ENCODE measurements around the gene CORO2B.

The CORO2B gene

GRCh38 chr15:68765602-68766368, 187.0 kb downstream of the CORO2B start:
- DNase-seq (ENCODE audit: low read depth in 3 of 3, low spot score in 1 of 3): no peak

GRCh38 chr15:68767833-68768232, 189.0 kb downstream of the CORO2B start:
- no peak for DNase-seq (ENCODE audit: low read depth in 3 of 3, low spot score in 1 of 3)

DNA sequence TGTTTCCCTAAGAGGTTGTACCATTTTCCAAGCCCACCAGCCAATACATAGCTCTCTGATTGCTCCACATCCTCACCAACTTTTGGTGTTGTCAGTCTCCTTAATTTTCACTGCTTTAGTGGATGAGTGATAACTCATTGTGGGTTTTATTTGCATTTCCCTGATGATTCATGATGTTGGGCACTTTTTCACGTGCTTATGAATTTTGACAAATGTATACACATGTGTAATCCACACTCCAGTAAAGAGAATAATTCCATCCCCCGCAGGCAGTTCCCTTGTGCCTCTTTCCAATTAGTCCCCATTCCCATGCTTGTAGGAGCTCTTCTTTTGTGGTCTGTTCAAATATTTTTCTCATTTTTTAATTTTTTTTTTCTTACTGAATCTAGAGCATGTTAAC, 189.5 kb downstream of the CORO2B start:
- DNase-seq (ENCODE audit: low read depth in 3 of 3, low spot score in 1 of 3): no peak

GRCh38 chr15:68769702-68770101, 190.9 kb downstream of the CORO2B start:
- DNase-seq (ENCODE audit: low read depth in 3 of 3, low spot score in 1 of 3): no peak

DNA sequence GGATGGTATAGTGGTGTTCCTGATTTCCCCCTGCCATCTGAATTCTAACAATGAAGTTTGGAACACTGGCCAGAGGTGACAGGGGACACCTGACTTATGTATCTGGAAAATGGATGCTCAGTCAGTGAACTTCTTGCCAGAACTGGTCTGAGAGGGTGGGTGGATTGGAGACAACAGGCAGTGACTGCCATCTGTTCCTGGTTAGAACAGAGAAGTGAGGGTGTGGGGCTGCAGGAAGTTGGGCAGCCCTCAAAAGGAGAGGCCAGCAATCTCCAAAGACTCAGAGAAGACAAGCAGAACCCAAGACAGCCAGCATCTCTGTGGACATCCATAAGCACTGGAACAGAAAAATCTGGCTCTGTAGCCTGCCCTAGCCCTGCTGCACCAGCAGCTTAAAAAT, 191.4 kb downstream of the CORO2B start:
- no peak for DNase-seq (ENCODE audit: low read depth in 3 of 3, low spot score in 1 of 3)

- DNase-seq (ENCODE audit: low read depth in 3 of 3, low spot score in 1 of 3): no peak
Measured at GRCh38 chr15:68773036-68773435, 194.2 kb downstream of the CORO2B start.

GRCh38 chr15:68774120-68774519, 195.3 kb downstream of the CORO2B start:
- no peak for DNase-seq (ENCODE audit: low read depth in 3 of 3, low spot score in 1 of 3)

GRCh38 chr15:68774521-68775235, 195.9 kb downstream of the CORO2B start:
- DNase-seq (ENCODE audit: low read depth in 3 of 3, low spot score in 1 of 3): no peak

DNA sequence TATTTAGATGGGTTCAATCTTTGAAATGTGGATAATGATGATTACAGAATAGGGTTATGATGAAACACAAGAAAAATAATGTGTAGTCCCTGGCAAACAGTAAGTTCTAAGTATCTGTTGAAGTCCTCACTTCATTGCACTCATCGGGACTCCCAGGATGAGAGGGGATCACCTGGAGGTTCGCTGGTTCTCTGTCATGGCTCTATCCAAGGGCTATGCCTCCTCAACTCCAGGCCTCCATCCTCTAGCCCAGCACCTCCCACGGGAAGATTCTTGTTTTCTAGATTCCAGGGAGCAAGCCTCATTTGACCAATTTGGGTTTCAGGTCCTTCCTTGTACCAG, 196.4 kb downstream of the CORO2B start:
- DNase-seq (ENCODE audit: low read depth in 3 of 3, low spot score in 1 of 3): no peak

GRCh38 chr15:68775671-68776476, 197.1 kb downstream of the CORO2B start:
- DNase-seq (ENCODE audit: low read depth in 3 of 3, low spot score in 1 of 3): no peak

- DNase-seq (ENCODE audit: low read depth in 3 of 3, low spot score in 1 of 3): no peak
Measured at GRCh38 chr15:68776477-68777270, 197.9 kb downstream of the CORO2B start.

Data from stimulated activated CD4-positive, alpha-beta T cell treated with anti-CD3 and anti-CD28 coated beads, TNF-alpha, amount 100 ng/mL, for 1 hour (primary cell).